Hepatocyte (in vitro differentiated cells): Measurements from ENCODE around the gene KRTAP4-3. TPM values are rescaled to one million over a fixed set of nuclear protein-coding genes. Genes with fewer than 3 reads are reported as not detected.
A peak's percentile ranks its signal among the peaks of the same experiment; 100 is the strongest.
"Not testable (repeated sequence)": the region's sequence is repeated elsewhere in the genome, so short reads cannot be mapped to it uniquely, and the experiment has no call there.

Source experiments
- DNase-seq: peaks from one replicate; pipeline ENCODE4 v3.0.0-alpha.2; 2016; ENCODE audit warnings: low spot score
- H2AFZ ChIP-seq: fragments of 200-600 bp; sonication (generic); 2 replicates; pipeline ENCODE4 v1.6.0; 2016; ENCODE audit warnings: antibody characterized with exemption, mild to moderate bottlenecking
- H3K27ac ChIP-seq: fragments of 200-600 bp; sonication (generic); 2 replicates; pipeline ENCODE4 v1.5.1; 2016; ENCODE audit warnings: mild to moderate bottlenecking
- H3K27me3 ChIP-seq: fragments of 200-600 bp; sonication (generic); 2 replicates; pipeline ENCODE4 v1.6.1; 2016
- H3K36me3 ChIP-seq: fragments of 200-600 bp; sonication (generic); replicated peaks from 2 replicates; pipeline ENCODE4 v1.5.1; 2016; ENCODE audit warnings: low read depth; ENCODE audit not compliant: insufficient read depth
- H3K4me1 ChIP-seq: fragments of 200-600 bp; sonication (generic); 2 replicates; pipeline ENCODE4 v1.5.1; 2016; ENCODE audit warnings: mild to moderate bottlenecking, moderate library complexity; ENCODE audit not compliant: insufficient read depth
- H3K4me2 ChIP-seq: fragments of 200-600 bp; sonication (generic); 2 replicates; pipeline ENCODE4 v1.6.0; 2016
- H3K4me3 ChIP-seq: fragments of 200-600 bp; sonication (generic); 2 replicates; pipeline ENCODE4 v1.5.1; 2016; ENCODE audit warnings: mild to moderate bottlenecking
- H3K79me2 ChIP-seq: fragments of 200-600 bp; sonication (generic); 2 replicates; pipeline ENCODE4 v1.6.0; 2017; ENCODE audit warnings: mild to moderate bottlenecking
- H3K9me2 ChIP-seq: fragments of 200-600 bp; sonication (generic); replicated peaks from 2 replicates; pipeline ENCODE4 v1.6.0; 2017; ENCODE audit warnings: mild to moderate bottlenecking; ENCODE audit not compliant: insufficient read depth
- H3K9me3 ChIP-seq: fragments of 200-600 bp; sonication (generic); 2 replicates; pipeline ENCODE4 v1.5.1; 2016; ENCODE audit warnings: low read depth, mild to moderate bottlenecking
- H4K20me1 ChIP-seq: fragments of 200-600 bp; sonication (generic); 2 replicates; pipeline ENCODE4 v1.6.0; 2016; ENCODE audit warnings: mild to moderate bottlenecking; ENCODE audit not compliant: insufficient read depth, poor library complexity, severe bottlenecking
- EZH2 ChIP-seq: fragments of 200-600 bp; sonication (generic); IDR thresholded peaks from 2 replicates; pipeline ENCODE4 v1.6.1; 2016; ENCODE audit warnings: antibody characterized with exemption, mild to moderate bottlenecking, borderline replicate concordance
- EZH2phosphoT487 ChIP-seq: fragments of 200-600 bp; sonication (generic); IDR thresholded peaks from one replicate; pipeline ENCODE4 v1.6.1; 2018; ENCODE audit warnings: antibody characterized with exemption, mild to moderate bottlenecking, low read depth, moderate library complexity; ENCODE audit not compliant: unreplicated experiment, severe bottlenecking
- WGBS: methylation state at CpG from one replicate; pipeline ENCODE4 v1.1.6; 2016; ENCODE audit warnings: low lambda C conversion rate; ENCODE audit errors: missing lambda C conversion rate; 5-methylcytosine and 5-hydroxymethylcytosine counted together
- polyA plus RNA-seq: library from polyadenylated mRNA; unstranded; fragments of >200 nt; fragmentation: Nextera tagmentation; extraction: Ambion mirVana; gene quantifications from 2 replicates; pipeline ENCODE4 v1.2.1, GENCODE V29; 2016
- total RNA-seq: library from RNA; depleted of rRNA; stranded (reverse); fragments of >200 nt; gene quantifications from 2 replicates; pipeline ENCODE4 v1.2.3, GENCODE V29; 2014
- TF ChIP-seq, protein P1 (sequence below): fragments of 200-600 bp; sonication (generic); IDR thresholded peaks from 2 replicates; pipeline ENCODE4 v1.5.1; 2016; ENCODE audit warnings: antibody characterized with exemption, mild to moderate bottlenecking; ENCODE audit not compliant: poor library complexity

The KRTAP4-3 gene
- total and polyA plus RNA-seq, 2 experiments from 2014 or later = not detected

DNA sequence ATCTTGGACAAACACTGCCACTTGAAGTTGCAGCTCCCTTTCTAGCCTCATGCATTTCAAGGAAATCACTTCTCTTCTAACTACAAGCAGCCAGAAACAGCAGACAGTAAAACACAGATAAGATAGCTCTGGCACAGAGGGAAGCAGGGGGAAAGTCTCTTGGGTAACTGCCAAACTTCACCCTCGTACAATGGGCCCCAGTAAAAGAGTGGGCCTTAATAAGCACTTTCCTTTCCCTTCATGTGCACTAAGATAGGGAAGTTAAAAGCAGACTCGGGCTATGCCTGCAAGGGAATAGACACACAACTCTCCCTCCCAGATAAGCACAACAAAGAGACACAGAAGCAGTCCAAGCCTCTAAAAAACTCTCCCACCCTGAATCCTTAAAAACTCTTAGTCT is 14.2 kb downstream of the KRTAP4-3 start:
- Histone ChIP-seq H3K4me2 (no peak overlapping the region), H3K27ac (no peak overlapping the region), H3K4me1 (peaks cover 7% of the 10 kb centered on the region), H2AFZ (no peak overlapping the region), H3K4me3 (no peak overlapping the region), H3K9me3 (no peaks in the 10 kb centered on the region), H3K27me3 (peaks cover 2% of the 10 kb centered on the region), H3K36me3 (no peaks in the 10 kb centered on the region), H3K79me2 (no peaks in the 10 kb centered on the region), H4K20me1 (no peaks in the 10 kb centered on the region), H3K9me2 (no peaks in the 10 kb centered on the region)
- peak; percentile 11 for DNase-seq
- TF ChIP-seq EZH2 (no peak), EZH2phosphoT487 (no peak)
- TF ChIP-seq, protein P1, sequence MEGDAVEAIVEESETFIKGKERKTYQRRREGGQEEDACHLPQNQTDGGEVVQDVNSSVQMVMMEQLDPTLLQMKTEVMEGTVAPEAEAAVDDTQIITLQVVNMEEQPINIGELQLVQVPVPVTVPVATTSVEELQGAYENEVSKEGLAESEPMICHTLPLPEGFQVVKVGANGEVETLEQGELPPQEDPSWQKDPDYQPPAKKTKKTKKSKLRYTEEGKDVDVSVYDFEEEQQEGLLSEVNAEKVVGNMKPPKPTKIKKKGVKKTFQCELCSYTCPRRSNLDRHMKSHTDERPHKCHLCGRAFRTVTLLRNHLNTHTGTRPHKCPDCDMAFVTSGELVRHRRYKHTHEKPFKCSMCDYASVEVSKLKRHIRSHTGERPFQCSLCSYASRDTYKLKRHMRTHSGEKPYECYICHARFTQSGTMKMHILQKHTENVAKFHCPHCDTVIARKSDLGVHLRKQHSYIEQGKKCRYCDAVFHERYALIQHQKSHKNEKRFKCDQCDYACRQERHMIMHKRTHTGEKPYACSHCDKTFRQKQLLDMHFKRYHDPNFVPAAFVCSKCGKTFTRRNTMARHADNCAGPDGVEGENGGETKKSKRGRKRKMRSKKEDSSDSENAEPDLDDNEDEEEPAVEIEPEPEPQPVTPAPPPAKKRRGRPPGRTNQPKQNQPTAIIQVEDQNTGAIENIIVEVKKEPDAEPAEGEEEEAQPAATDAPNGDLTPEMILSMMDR = no peak
- WGBS = 15% methylated on average over 2 of the region's 2 CpGs

DNA sequence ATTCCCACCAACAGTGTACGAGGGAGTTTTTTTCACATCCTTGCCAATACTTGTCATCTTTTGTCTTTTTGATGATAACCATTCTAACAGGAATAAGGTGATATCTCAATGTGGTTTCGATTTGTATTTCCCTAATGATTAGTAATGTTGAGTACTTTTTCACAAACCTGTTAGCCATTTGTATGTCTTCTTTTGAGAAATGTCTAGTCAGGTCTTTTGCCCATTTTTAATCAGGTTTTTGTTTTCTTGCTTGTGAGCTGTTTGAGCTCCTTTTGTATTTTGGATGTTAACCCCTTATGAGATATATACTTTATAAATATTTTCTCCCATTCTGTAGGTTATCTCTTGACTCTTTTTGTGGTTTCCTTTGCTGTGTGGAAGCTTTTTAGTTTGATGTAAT is 16.5 kb downstream of the KRTAP4-3 start:
- WGBS = 92% methylated on average over 2 of the region's 2 CpGs
- peaks cover 2% of the 10 kb centered on the region for H3K27me3 ChIP-seq
- TF ChIP-seq, protein P1 = no peak
- no peaks in the 10 kb centered on the region for H3K9me3 ChIP-seq
- no peak overlapping the region for H3K27ac ChIP-seq
- no peaks in the 10 kb centered on the region for H4K20me1 ChIP-seq
- no peaks in the 10 kb centered on the region for H3K79me2 ChIP-seq
- peaks cover 7% of the 10 kb centered on the region for H3K4me1 ChIP-seq
- DNase-seq = no peak
- no peak overlapping the region for H2AFZ ChIP-seq
- H3K4me3 ChIP-seq = no peak overlapping the region
- H3K36me3 ChIP-seq = no peaks in the 10 kb centered on the region
- H3K4me2 ChIP-seq = no peak overlapping the region
- no peaks in the 10 kb centered on the region for H3K9me2 ChIP-seq

DNA sequence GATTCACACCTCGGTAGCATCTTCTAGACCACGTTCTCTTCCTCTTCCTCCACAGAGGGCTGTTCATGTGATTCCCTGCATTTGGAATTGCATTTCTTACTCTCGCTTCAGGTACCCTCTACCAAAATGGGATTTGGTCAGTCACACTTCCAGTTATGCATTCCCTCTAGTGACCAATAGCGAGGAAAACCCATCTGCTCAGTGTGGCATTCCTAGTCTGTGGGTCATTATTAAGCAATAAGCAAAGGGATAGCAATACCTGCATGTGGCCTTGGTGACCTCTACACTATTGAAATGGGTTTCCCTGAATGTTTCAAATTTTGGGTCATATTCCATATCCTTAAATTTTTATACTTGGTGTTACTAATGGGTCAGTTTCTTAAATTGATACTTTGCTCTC is 18.0 kb downstream of the KRTAP4-3 start:
- H3K4me3 ChIP-seq = no peak overlapping the region
- no peaks in the 10 kb centered on the region for H3K9me3 ChIP-seq
- no peaks in the 10 kb centered on the region for H3K36me3 ChIP-seq
- H2AFZ ChIP-seq = no peak overlapping the region
- no peaks in the 10 kb centered on the region for H4K20me1 ChIP-seq
- TF ChIP-seq EZH2 (no peak), EZH2phosphoT487 (no peak)
- TF ChIP-seq, protein P1 = no peak
- DNase-seq = no peak
- H3K27ac ChIP-seq = no peak overlapping the region
- peaks cover 7% of the 10 kb centered on the region for H3K4me1 ChIP-seq
- no peak overlapping the region for H3K4me2 ChIP-seq
- WGBS = 87% methylated on average over 4 of the region's 4 CpGs
- H3K9me2 ChIP-seq = no peaks in the 10 kb centered on the region
- peaks cover 2% of the 10 kb centered on the region for H3K27me3 ChIP-seq
- H3K79me2 ChIP-seq = no peaks in the 10 kb centered on the region

DNA sequence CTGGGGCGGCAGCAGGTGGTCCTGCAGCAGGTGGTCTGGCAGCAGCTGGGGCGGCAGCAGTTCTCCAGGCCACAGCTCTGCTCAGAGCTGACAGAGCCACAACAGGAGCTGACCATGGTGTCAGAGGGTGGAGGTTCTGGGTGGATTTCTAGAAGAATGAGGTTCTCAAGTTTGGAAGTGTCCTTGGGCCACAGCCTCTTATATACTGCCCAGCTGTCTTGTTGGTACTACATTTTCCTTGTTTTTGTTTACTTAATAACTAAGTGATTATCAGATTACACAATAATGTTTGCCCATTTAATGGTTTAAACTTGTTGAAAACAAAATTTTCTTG is 18.4 kb downstream of the KRTAP4-3 start, which contains the start of gene KRTAP4-5:
Gene KRTAP4-5 (minus strand): TSS at position 174 of the 334 bp plus-strand sequence. CDS start 58 bp downstream, at position 116.
- Histone ChIP-seq H2AFZ (no peak within 1 kb of the TSS), H3K27ac (no peak within 1 kb of the TSS), H3K4me3 (no peak within 1 kb of the TSS), H3K9me2 (no peaks in the 10 kb centered on the region), H3K27me3 (peaks cover 2% of the 10 kb centered on the region), H3K36me3 (no peaks in the 10 kb centered on the region), H3K79me2 (no peaks in the 10 kb centered on the region), H4K20me1 (no peaks in the 10 kb centered on the region), H3K4me2 (no peak within 1 kb of the TSS), H3K9me3 (no peaks in the 10 kb centered on the region), H3K4me1 (peaks cover 7% of the 10 kb centered on the region)
- WGBS = 95% methylated on average over 2 of the region's 2 CpGs
- no peak for DNase-seq
- TF ChIP-seq EZH2 = no peak
- TF ChIP-seq, protein P1 = no peak
- TF ChIP-seq EZH2phosphoT487 = no peak

DNA sequence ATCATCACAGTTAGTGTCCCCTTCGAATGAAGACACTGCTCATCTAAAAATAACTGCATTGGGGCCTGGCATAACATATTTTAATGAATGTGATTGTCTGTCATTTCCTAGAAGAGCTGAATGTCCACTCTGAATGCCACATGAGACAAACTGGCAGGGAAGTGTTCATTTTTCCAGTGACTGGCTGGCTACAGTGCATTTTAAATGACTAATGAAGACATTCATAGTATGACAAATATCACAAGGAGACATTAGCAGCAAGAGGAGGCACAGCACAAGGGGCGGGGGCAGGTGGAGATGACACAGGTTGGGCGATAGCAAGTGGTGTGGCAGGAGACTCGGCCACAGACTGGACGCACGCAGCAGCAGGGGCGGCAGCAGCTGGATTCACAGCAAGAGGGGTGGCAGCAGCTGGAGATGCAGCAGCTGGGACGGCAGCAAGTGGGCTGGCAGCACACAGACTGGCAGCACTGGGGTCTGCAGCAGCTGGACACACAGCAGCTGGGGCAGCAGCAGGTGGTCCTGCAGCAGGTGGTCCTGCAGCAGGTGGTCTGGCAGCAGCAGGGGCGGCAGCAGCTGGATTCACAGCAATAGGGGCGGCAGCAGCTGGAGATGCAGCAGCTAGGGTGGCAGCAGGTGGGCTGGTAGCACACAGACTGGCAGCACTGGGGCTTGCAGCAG is 18.9 kb downstream of the KRTAP4-3 start:
- not testable (repeated sequence) for H3K9me3 ChIP-seq, DNase-seq, H3K4me3 ChIP-seq, H3K9me2 ChIP-seq, H4K20me1 ChIP-seq, H3K36me3 ChIP-seq, H3K4me1 ChIP-seq, H3K27me3 ChIP-seq, H2AFZ ChIP-seq, H3K4me2 ChIP-seq, H3K79me2 ChIP-seq, H3K27ac ChIP-seq
- 91% methylated on average over 10 of the region's 10 CpGs for WGBS
